ENCODE data around the gene APRT.

Gene APRT

GRCh38 chr16:88764080-88764479 is 47.6 kb downstream of the APRT start:
- H3K4me2 ChIP-seq (ENCODE audit: low read length) = no peak overlapping the region
- no peaks in the 10 kb centered on the region for H3F3A ChIP-seq (ENCODE audit: control insufficient read depth, insufficient read depth)
- no peak overlapping the region for H3K4me3 ChIP-seq (ENCODE audit: low read length)

GRCh38 chr16:88763502-88764053 is 48.1 kb downstream of the APRT start:
- Histone ChIP-seq H3K9me3 (ENCODE audit: control insufficient read depth, insufficient read depth, low read length) (no peaks in the 10 kb centered on the region), H3K27ac (ENCODE audit: low read depth, low read length) (no peak overlapping the region), H3K4me2 (ENCODE audit: low read length) (no peak overlapping the region), H3K4me1 (ENCODE audit: control insufficient read depth, low read length) (peaks cover 8% of the 10 kb centered on the region), H3K36me3 (ENCODE audit: control insufficient read depth, low read length) (peaks cover 28% of the 10 kb centered on the region), H3K4me3 (ENCODE audit: low read length) (no peak overlapping the region), H3F3A (ENCODE audit: control insufficient read depth, insufficient read depth) (no peaks in the 10 kb centered on the region), H3K79me2 (ENCODE audit: control insufficient read depth, low read length) (peaks cover 100% of the 10 kb centered on the region), H3K27me3 (ENCODE audit: control insufficient read depth, low read length) (no peaks in the 10 kb centered on the region), H4K20me1 (ENCODE audit: control insufficient read depth, insufficient read depth, low read depth, low read length) (peaks cover 21% of the 10 kb centered on the region; the same call in 1 of the 2 replicates), H3K9me2 (replicated peaks; ENCODE audit: control insufficient read depth, low read length) (no peaks in the 10 kb centered on the region)
- TF ChIP-seq CTCF (IDR thresholded peaks at IDR 0.05; ENCODE audit: low read depth, low read length, poor library complexity, severe bottlenecking) (no peak), EZH2phosphoT487 (IDR thresholded peaks at IDR 0.05; ENCODE audit: borderline replicate concordance, low read length) (no peak)

More at GRCh38 chr16:88764080-88764479, 47.6 kb downstream of the APRT start:
- Histone ChIP-seq H3K9me3 (ENCODE audit: control insufficient read depth, insufficient read depth, low read length) (no peaks in the 10 kb centered on the region), H3K27ac (ENCODE audit: low read depth, low read length) (no peak overlapping the region), H3K36me3 (ENCODE audit: control insufficient read depth, low read length) (peaks cover 27% of the 10 kb centered on the region; the same call in 1 of the 2 replicates), H3K27me3 (ENCODE audit: control insufficient read depth, low read length) (no peaks in the 10 kb centered on the region), H3K9me2 (replicated peaks; ENCODE audit: control insufficient read depth, low read length) (no peaks in the 10 kb centered on the region), H3K4me1 (ENCODE audit: control insufficient read depth, low read length) (peaks cover 8% of the 10 kb centered on the region), H4K20me1 (ENCODE audit: control insufficient read depth, insufficient read depth, low read depth, low read length) (peaks cover 21% of the 10 kb centered on the region; the same call in 1 of the 2 replicates), H3K79me2 (ENCODE audit: control insufficient read depth, low read length) (peaks cover 100% of the 10 kb centered on the region)
- TF ChIP-seq EZH2phosphoT487 (IDR thresholded peaks at IDR 0.05; ENCODE audit: borderline replicate concordance, low read length) (no peak), CTCF (IDR thresholded peaks at IDR 0.05; ENCODE audit: low read depth, low read length, poor library complexity, severe bottlenecking) (no peak)

- Histone ChIP-seq H3K79me2 (ENCODE audit: control insufficient read depth, low read length) (peaks cover 100% of the 10 kb centered on the region), H3K27ac (ENCODE audit: low read depth, low read length) (no peak overlapping the region), H3K27me3 (ENCODE audit: control insufficient read depth, low read length) (no peaks in the 10 kb centered on the region), H3K36me3 (ENCODE audit: control insufficient read depth, low read length) (peaks cover 30% of the 10 kb centered on the region), H3K4me3 (ENCODE audit: low read length) (no peak overlapping the region), H3K9me2 (replicated peaks; ENCODE audit: control insufficient read depth, low read length) (no peaks in the 10 kb centered on the region), H3K4me1 (ENCODE audit: control insufficient read depth, low read length) (peaks cover 7% of the 10 kb centered on the region), H3F3A (ENCODE audit: control insufficient read depth, insufficient read depth) (no peaks in the 10 kb centered on the region), H3K9me3 (ENCODE audit: control insufficient read depth, insufficient read depth, low read length) (no peaks in the 10 kb centered on the region), H4K20me1 (ENCODE audit: control insufficient read depth, insufficient read depth, low read depth, low read length) (peaks cover 28% of the 10 kb centered on the region; the same call in 1 of the 2 replicates), H3K4me2 (ENCODE audit: low read length) (no peak overlapping the region)
- TF ChIP-seq EZH2phosphoT487 (IDR thresholded peaks at IDR 0.05; ENCODE audit: borderline replicate concordance, low read length) (no peak), CTCF (IDR thresholded peaks at IDR 0.05; ENCODE audit: low read depth, low read length, poor library complexity, severe bottlenecking) (no peak)
These were observed 48.8 kb downstream of the APRT start for GRCh38 chr16:88762941-88763340.

All from DOHH2 (cell line).